Measurements from ENCODE around the gene GLUD1.
"Not testable (repeated sequence)": the region's sequence is repeated elsewhere in the genome, so short reads cannot be mapped to it uniquely, and the experiment has no call there.

GLUD1 gene

GRCh38 chr10:87038786-87039185, 55.9 kb downstream of the GLUD1 start:
- DNase-seq = no peak

- no peak for DNase-seq
Measured at GRCh38 chr10:87038286-87038717, 56.3 kb downstream of the GLUD1 start.

GRCh38 chr10:87036623-87037022, 58.0 kb downstream of the GLUD1 start:
- DNase-seq = no peak

- DNase-seq = no peak
Measured at GRCh38 chr10:87030912-87031635, 63.6 kb downstream of the GLUD1 start.

GRCh38 chr10:87030419-87030818, 64.2 kb downstream of the GLUD1 start:
- DNase-seq = not testable (repeated sequence)

GRCh38 chr10:87026747-87027508, 67.7 kb downstream of the GLUD1 start:
- DNase-seq = not testable (repeated sequence)

GRCh38 chr10:87025285-87025958, 69.2 kb downstream of the GLUD1 start:
- DNase-seq = not testable (repeated sequence)

GRCh38 chr10:87020056-87020455, 74.6 kb downstream of the GLUD1 start, which contains the start of gene FAM25A:
Gene FAM25A, plus strand, starts transcription at chr10:87020294. Its CDS starts 31 bp downstream, at chr10:87020325.
- not testable (repeated sequence) for DNase-seq

- DNase-seq = not testable (repeated sequence)
Measured at GRCh38 chr10:87019504-87019903, 75.1 kb downstream of the GLUD1 start.

GRCh38 chr10:87019066-87019465, 75.6 kb downstream of the GLUD1 start:
- not testable (repeated sequence) for DNase-seq

- DNase-seq = not testable (repeated sequence)
Measured at GRCh38 chr10:87018127-87018526, 76.5 kb downstream of the GLUD1 start.

GRCh38 chr10:87014986-87015716, 79.5 kb downstream of the GLUD1 start:
- not testable (repeated sequence) for DNase-seq

- DNase-seq = not testable (repeated sequence)
Measured at GRCh38 chr10:87013528-87013927, 81.1 kb downstream of the GLUD1 start.

- DNase-seq = not testable (repeated sequence)
Measured at GRCh38 chr10:87009134-87009696, 85.4 kb downstream of the GLUD1 start.

- DNase-seq = not testable (repeated sequence)
Measured at GRCh38 chr10:87008303-87008702, 86.3 kb downstream of the GLUD1 start.

- not testable (repeated sequence) for DNase-seq
Measured at GRCh38 chr10:87007674-87008073, 87.0 kb downstream of the GLUD1 start.

- not testable (repeated sequence) for DNase-seq
Measured at GRCh38 chr10:87007124-87007523, 87.5 kb downstream of the GLUD1 start.

- no peak for DNase-seq
Measured at GRCh38 chr10:87000491-87000890, 94.2 kb downstream of the GLUD1 start.

All from NCI-H1417 (cell line).